Measurements from ENCODE around the gene GP1BB. TPM values are rescaled to one million over a fixed set of nuclear protein-coding genes. Genes with fewer than 3 reads are reported as not detected.

GP1BB gene
- total RNA-seq, 2 donors from 2014 or later = 6.8 to 60.3 TPM

- DNase-seq (ENCODE audit: low spot score) = no peak
- Histone ChIP-seq H3K36me3 (no peaks in the 10 kb centered on the region), H3K27ac (no peak overlapping the region), H3K9me3 (no peaks in the 10 kb centered on the region), H3K4me3 (no peak overlapping the region), H3K4me1 (replicated peaks) (no peaks in the 10 kb centered on the region), H3K27me3 (replicated peaks; ENCODE audit: insufficient read depth) (no peaks in the 10 kb centered on the region)
- WGBS = 78% methylated on average over 15 of the region's 15 CpGs
- TF ChIP-seq POLR2AphosphoS5 (IDR thresholded peaks at IDR 0.05) = no peak
- TF ChIP-seq CTCF (IDR thresholded peaks at IDR 0.05) = no peak
- TF ChIP-seq POLR2A (IDR thresholded peaks at IDR 0.05) = no peak
- intact Hi-C loops (cut with DNase I) = no loop called here
Observed at GRCh38 chr22:19748991-19749664, 25.8 kb downstream of the GP1BB start.

- peaks cover 5% of the 10 kb centered on the region for H3K27me3 ChIP-seq (replicated peaks; ENCODE audit: insufficient read depth)
- TF ChIP-seq CTCF (IDR thresholded peaks at IDR 0.05) (no peak), POLR2AphosphoS5 (IDR thresholded peaks at IDR 0.05) (no peak), POLR2A (IDR thresholded peaks at IDR 0.05) (no peak)
- 65% methylated on average over 12 of the region's 12 CpGs for WGBS
- no peak overlapping the region for H3K4me3 ChIP-seq
- intact Hi-C loops (cut with DNase I) = no loop called here
- H3K9me3 ChIP-seq = no peaks in the 10 kb centered on the region
- no peaks in the 10 kb centered on the region for H3K36me3 ChIP-seq
- DNase-seq (ENCODE audit: low spot score) = no peak
- no peaks in the 10 kb centered on the region for H3K4me1 ChIP-seq (replicated peaks)
- H3K27ac ChIP-seq = no peak overlapping the region
Observed at GRCh38 chr22:19749876-19750275, 26.5 kb downstream of the GP1BB start.

- no peak for DNase-seq (ENCODE audit: low spot score)
- WGBS = 54% methylated on average over 27 of the region's 27 CpGs
- TF ChIP-seq POLR2A (IDR thresholded peaks at IDR 0.05) (no peak), CTCF (IDR thresholded peaks at IDR 0.05) (no peak), POLR2AphosphoS5 (IDR thresholded peaks at IDR 0.05) (no peak)
- Histone ChIP-seq H3K4me3 (no peak overlapping the region), H3K36me3 (no peaks in the 10 kb centered on the region), H3K9me3 (no peaks in the 10 kb centered on the region), H3K27me3 (replicated peaks; ENCODE audit: insufficient read depth) (peaks cover 14% of the 10 kb centered on the region), H3K4me1 (replicated peaks) (no peaks in the 10 kb centered on the region), H3K27ac (peak overlapping the region in 1 of 2 donors; percentile 39)
- intact Hi-C loops (cut with DNase I) = no loop called here
Observed at GRCh38 chr22:19750507-19751490, 27.5 kb downstream of the GP1BB start.

- Histone ChIP-seq H3K4me3 (no peak overlapping the region), H3K9me3 (no peaks in the 10 kb centered on the region), H3K4me1 (replicated peaks) (peaks cover under 1% of the 10 kb centered on the region), H3K27ac (no peak overlapping the region), H3K36me3 (no peaks in the 10 kb centered on the region), H3K27me3 (replicated peaks; ENCODE audit: insufficient read depth) (peaks cover 19% of the 10 kb centered on the region)
- TF ChIP-seq CTCF (IDR thresholded peaks at IDR 0.05) (no peak), POLR2A (IDR thresholded peaks at IDR 0.05) (no peak), POLR2AphosphoS5 (IDR thresholded peaks at IDR 0.05) (no peak)
- 80% methylated on average over 14 of the region's 14 CpGs for WGBS
- no peak for DNase-seq (ENCODE audit: low spot score)
- intact Hi-C loops (cut with DNase I) = no loop called here
Observed at GRCh38 chr22:19751497-19752245, 28.3 kb downstream of the GP1BB start.

Measured in prostate gland (tissue), 2 donors.